ENCODE data around the gene BAHCC1. TPM values are rescaled to one million over a fixed set of nuclear protein-coding genes. Genes with fewer than 3 reads are reported as not detected.
A peak's percentile ranks its signal among the peaks of the same experiment; 100 is the strongest.

BAHCC1 gene
- total RNA-seq, 1 experiment from 2014 or later = 15.4 TPM

- in situ Hi-C loops (cut with HindIII; ENCODE audit: low pct_unique_long_range_greater_than_20kb, low sequenced_read_pairs) = no loop called here
- peak; percentile 53 for DNase-seq (ENCODE audit: low read depth, low spot score)
These were observed 13.4 kb upstream of the BAHCC1 start for GRCh38 chr17:81381632-81382577.

- peak; percentile 64 for DNase-seq (ENCODE audit: low read depth, low spot score)
- in situ Hi-C loops (cut with HindIII; ENCODE audit: low pct_unique_long_range_greater_than_20kb, low sequenced_read_pairs) = no loop called here
These were observed 12.4 kb upstream of the BAHCC1 start for GRCh38 chr17:81382851-81383250.

- in situ Hi-C loops (cut with HindIII; ENCODE audit: low pct_unique_long_range_greater_than_20kb, low sequenced_read_pairs) = no loop called here
- DNase-seq (ENCODE audit: low read depth, low spot score) = peak; percentile 55
These were observed 11.5 kb upstream of the BAHCC1 start for GRCh38 chr17:81383504-81384421.

- DNase-seq (ENCODE audit: low read depth, low spot score) = no peak
- in situ Hi-C loops (cut with HindIII; ENCODE audit: low pct_unique_long_range_greater_than_20kb, low sequenced_read_pairs) = no loop called here
These were observed 10.3 kb upstream of the BAHCC1 start for GRCh38 chr17:81384929-81385319.

GRCh38 chr17:81385320-81386111 is 9.7 kb upstream of the BAHCC1 start:
- peak; percentile 100 for DNase-seq (ENCODE audit: low read depth, low spot score)

GRCh38 chr17:81386141-81386645 is 9.1 kb upstream of the BAHCC1 start:
- in situ Hi-C loops (cut with HindIII; ENCODE audit: low pct_unique_long_range_greater_than_20kb, low sequenced_read_pairs) = no loop called here
- peak; percentile 67 for DNase-seq (ENCODE audit: low read depth, low spot score)

More at GRCh38 chr17:81385320-81386111, 9.7 kb upstream of the BAHCC1 start:
- in situ Hi-C loops (cut with HindIII; ENCODE audit: low pct_unique_long_range_greater_than_20kb, low sequenced_read_pairs) = no loop called here

- peak; percentile 69 for DNase-seq (ENCODE audit: low read depth, low spot score)
- in situ Hi-C loops (cut with HindIII; ENCODE audit: low pct_unique_long_range_greater_than_20kb, low sequenced_read_pairs) = no loop called here
These were observed 8.6 kb upstream of the BAHCC1 start for GRCh38 chr17:81386646-81387099.

- in situ Hi-C loops (cut with HindIII; ENCODE audit: low pct_unique_long_range_greater_than_20kb, low sequenced_read_pairs) = no loop called here
- DNase-seq (ENCODE audit: low read depth, low spot score) = peak; percentile 94
These were observed 7.9 kb upstream of the BAHCC1 start for GRCh38 chr17:81387100-81388090.

GRCh38 chr17:81388091-81388611 is 7.1 kb upstream of the BAHCC1 start:
- in situ Hi-C loops (cut with HindIII; ENCODE audit: low pct_unique_long_range_greater_than_20kb, low sequenced_read_pairs) = no loop called here
- DNase-seq (ENCODE audit: low read depth, low spot score) = peak; percentile 60

- in situ Hi-C loops (cut with HindIII; ENCODE audit: low pct_unique_long_range_greater_than_20kb, low sequenced_read_pairs) = no loop called here
- peak; percentile 78 for DNase-seq (ENCODE audit: low read depth, low spot score)
These were observed 6.5 kb upstream of the BAHCC1 start for GRCh38 chr17:81388612-81389367.

- DNase-seq (ENCODE audit: low read depth, low spot score) = peak; percentile 47
- in situ Hi-C loops (cut with HindIII; ENCODE audit: low pct_unique_long_range_greater_than_20kb, low sequenced_read_pairs) = no loop called here
These were observed 5.7 kb upstream of the BAHCC1 start for GRCh38 chr17:81389585-81389984.

- peak; percentile 40 for DNase-seq (ENCODE audit: low read depth, low spot score)
- in situ Hi-C loops (cut with HindIII; ENCODE audit: low pct_unique_long_range_greater_than_20kb, low sequenced_read_pairs) = loop anchor here (10.0 kb wide), 1 partner anchor 125 kb away; the partner anchor contains the start of gene ACTG1
These were observed 5.0 kb upstream of the BAHCC1 start for GRCh38 chr17:81390029-81390872.

GRCh38 chr17:81390873-81391255 is 4.4 kb upstream of the BAHCC1 start:
- in situ Hi-C loops (cut with HindIII; ENCODE audit: low pct_unique_long_range_greater_than_20kb, low sequenced_read_pairs) = loop anchor here (10.0 kb wide), 1 partner anchor 124 kb away; the partner anchor contains the start of gene ACTG1

GRCh38 chr17:81391293-81391935 is 3.8 kb upstream of the BAHCC1 start:
- in situ Hi-C loops (cut with HindIII; ENCODE audit: low pct_unique_long_range_greater_than_20kb, low sequenced_read_pairs) = loop anchor here (10.0 kb wide), 1 partner anchor 123 kb away; the partner anchor contains the start of gene ACTG1
- DNase-seq (ENCODE audit: low read depth, low spot score) = peak; percentile 32

More at GRCh38 chr17:81390873-81391255, 4.4 kb upstream of the BAHCC1 start:
- DNase-seq (ENCODE audit: low read depth, low spot score) = no peak
